SU-DHL-6 (cell line): ENCODE results near the gene RNF222.

ENCODE experiments used
- H2AFZ ChIP-seq: fragments of 200-600 bp; sonication (generic); 2 replicates; pipeline ENCODE4 v1.6.1; 2014; ENCODE audit warnings: low read depth, mild to moderate bottlenecking, moderate library complexity, mixed read lengths, antibody characterized with exemption, low read length; ENCODE audit not compliant: severe bottlenecking
- H3F3A ChIP-seq: fragments of 200-600 bp; shearing (Covaris generic); 2 replicates; pipeline ENCODE4 v1.6.0; 2016; ENCODE audit warnings: antibody characterized with exemption, mild to moderate bottlenecking; ENCODE audit not compliant: insufficient read depth
- H3K27ac ChIP-seq: fragments of 200-600 bp; sonication (generic); 2 replicates; pipeline ENCODE4 v1.5.1; 2016; ENCODE audit warnings: low read depth, mild to moderate bottlenecking, low read length, moderate library complexity, mixed read lengths
- H3K27me3 ChIP-seq: fragments of 200-600 bp; sonication (generic), shearing (Covaris generic); 2 replicates; pipeline ENCODE4 v1.6.0; 2014; ENCODE audit warnings: mild to moderate bottlenecking, low read length
- H3K36me3 ChIP-seq: fragments of 200-600 bp; sonication (generic); 2 replicates; pipeline ENCODE4 v1.6.1; 2014; ENCODE audit warnings: mild to moderate bottlenecking, low read length, mixed read lengths
- H3K4me2 ChIP-seq: fragments of 300-600, 200-600 bp; shearing (Covaris generic), sonication (generic); 2 replicates; pipeline ENCODE4 v1.6.0; 2014; ENCODE audit warnings: low read length, low read depth, mild to moderate bottlenecking; ENCODE audit not compliant: poor library complexity, severe bottlenecking
- H3K4me3 ChIP-seq: fragments of 200-600 bp; sonication (generic); 2 replicates; pipeline ENCODE4 v1.5.1; 2014; ENCODE audit warnings: antibody characterized with exemption, low read length, mild to moderate bottlenecking, mixed read lengths; ENCODE audit not compliant: insufficient read depth, poor library complexity, severe bottlenecking
- H3K79me2 ChIP-seq: fragments of 200-600 bp; sonication (generic); 2 replicates; pipeline ENCODE4 v1.6.1; 2014; ENCODE audit warnings: mild to moderate bottlenecking, low read length, moderate library complexity; ENCODE audit not compliant: insufficient read depth
- H3K9ac ChIP-seq: fragments of 200-600 bp; sonication (generic); 2 replicates; pipeline ENCODE4 v1.7.0; 2014; ENCODE audit warnings: mild to moderate bottlenecking, low read length
- H3K9me2 ChIP-seq: fragments of 200-600 bp; sonication (generic); replicated peaks from 2 replicates; pipeline ENCODE4 v1.6.1; 2014; ENCODE audit warnings: low read length; ENCODE audit not compliant: insufficient read depth
- H3K9me3 ChIP-seq: fragments of 200-600 bp; sonication (generic); 2 replicates; pipeline ENCODE4 v1.6.1; 2014; ENCODE audit warnings: low read length, mixed read lengths; ENCODE audit not compliant: insufficient read depth
- H4K20me1 ChIP-seq: fragments of 200-600 bp; sonication (generic); 2 replicates; pipeline ENCODE4 v1.6.1; 2014; ENCODE audit warnings: low read depth, mild to moderate bottlenecking, antibody characterized with exemption, low read length, moderate library complexity, mixed read lengths
- CTCF ChIP-seq: fragments of 200-600 bp; sonication (generic); IDR thresholded peaks from one replicate; pipeline ENCODE4 v1.5.1; 2017; ENCODE audit warnings: antibody characterized with exemption, mild to moderate bottlenecking, low read length, moderate library complexity; ENCODE audit not compliant: insufficient read depth, poor library complexity, severe bottlenecking
- EZH2phosphoT487 ChIP-seq: fragments of 200-600 bp; sonication (generic), shearing (Covaris generic); conservative IDR thresholded peaks from 2 replicates; pipeline ENCODE4 v1.6.1; 2018; ENCODE audit warnings: mild to moderate bottlenecking, antibody characterized with exemption, low read length, moderate library complexity, mixed read lengths

RNF222 gene

GRCh38 chr17:8386841-8387240 lies 10.8 kb downstream of the RNF222 start:
- Histone ChIP-seq H3K27ac (no peak overlapping the region), H3K36me3 (peaks cover 6% of the 10 kb centered on the region)
- no peak for TF ChIP-seq EZH2phosphoT487
- TF ChIP-seq CTCF = no peak

GRCh38 chr17:8384801-8385378 lies 12.7 kb downstream of the RNF222 start:
- Histone ChIP-seq H3K36me3 (peaks cover 25% of the 10 kb centered on the region), H3K4me3 (no peak overlapping the region), H3K9me2 (no peaks in the 10 kb centered on the region), H3K79me2 (peaks cover 31% of the 10 kb centered on the region), H3K4me2 (peak overlapping the region; percentile 81), H3K9me3 (no peaks in the 10 kb centered on the region), H2AFZ (no peak overlapping the region), H3K27me3 (no peaks in the 10 kb centered on the region), H3K9ac (peak overlapping the region; percentile 85), H4K20me1 (peaks cover 13% of the 10 kb centered on the region; the same call in 1 of the 2 replicates), H3K27ac (no peak overlapping the region), H3F3A (peaks cover 28% of the 10 kb centered on the region)
- TF ChIP-seq EZH2phosphoT487 (no peak), CTCF (no peak)

More at GRCh38 chr17:8386841-8387240, 10.8 kb downstream of the RNF222 start:
- no peak overlapping the region for H3K4me3 ChIP-seq
- no peaks in the 10 kb centered on the region for H3K9me3 ChIP-seq
- no peak overlapping the region for H3K9ac ChIP-seq
- no peak overlapping the region for H3K4me2 ChIP-seq
- H4K20me1 ChIP-seq = no peaks in the 10 kb centered on the region
- no peaks in the 10 kb centered on the region for H3K9me2 ChIP-seq
- peaks cover 8% of the 10 kb centered on the region for H3F3A ChIP-seq
- no peaks in the 10 kb centered on the region for H3K27me3 ChIP-seq
- H2AFZ ChIP-seq = no peak overlapping the region
- H3K79me2 ChIP-seq = peaks cover 12% of the 10 kb centered on the region

- Histone ChIP-seq H3K27ac (peak within 1 kb of the TSS; percentile 68), H3K9me2 (no peaks in the 10 kb centered on the region), H3K4me3 (peak within 1 kb of the TSS; percentile 89), H4K20me1 (peaks cover 19% of the 10 kb centered on the region), H3K79me2 (peaks cover 33% of the 10 kb centered on the region), H2AFZ (peak within 1 kb of the TSS; percentile 97), H3K9ac (peak within 1 kb of the TSS; percentile 85), H3F3A (peaks cover 44% of the 10 kb centered on the region), H3K27me3 (no peaks in the 10 kb centered on the region), H3K36me3 (peaks cover 35% of the 10 kb centered on the region), H3K9me3 (no peaks in the 10 kb centered on the region), H3K4me2 (peak within 1 kb of the TSS; percentile 81)
- no peak for TF ChIP-seq EZH2phosphoT487
- peak; percentile 96 for TF ChIP-seq CTCF
Observed at GRCh38 chr17:8383143-8383822, 14.3 kb downstream of the RNF222 start, which contains the start of gene RPL26. Gene RPL26 (minus strand): TSS chr17:8383193. CDS start chr17:8382310, 883 bp downstream.
